MM.1S (cell line): ENCODE measurements around the gene ARRDC1.

Experiments
- DNase-seq: peaks from one replicate; pipeline ENCODE4 v3.0.0-alpha.2; 2015
- H2AFZ ChIP-seq: fragments of 300-600 bp; sonication (generic); 2 replicates; pipeline ENCODE4 v1.6.0; 2016; ENCODE audit warnings: antibody characterized with exemption, low read length
- H3F3A ChIP-seq: fragments of 300-600 bp; sonication (generic); 2 replicates; pipeline ENCODE4 v1.6.1; 2016; ENCODE audit warnings: mild to moderate bottlenecking, antibody characterized with exemption, low read length, moderate library complexity, mixed read lengths; ENCODE audit not compliant: insufficient read depth
- H3K27ac ChIP-seq: fragments of 300-600 bp; sonication (generic); 2 replicates; pipeline ENCODE4 v1.5.1; 2016; ENCODE audit warnings: mild to moderate bottlenecking, low read length
- H3K27me3 ChIP-seq: fragments of 300-600 bp; sonication (generic); replicated peaks from 2 replicates; pipeline ENCODE4 v1.6.0; 2016; ENCODE audit warnings: low read length; ENCODE audit not compliant: insufficient read depth
- H3K36me3 ChIP-seq: fragments of 300-600 bp; sonication (generic); replicated peaks from 2 replicates; pipeline ENCODE4 v1.6.1; 2016; ENCODE audit warnings: mild to moderate bottlenecking, low read length, mixed read lengths; ENCODE audit not compliant: insufficient read depth
- H3K4me1 ChIP-seq: fragments of 300-600 bp; sonication (generic); 2 replicates; pipeline ENCODE4 v1.6.1; 2016; ENCODE audit warnings: low read length, mixed read lengths
- H3K4me2 ChIP-seq: fragments of 300-600 bp; sonication (generic); 2 replicates; pipeline ENCODE4 v1.6.0; 2016; ENCODE audit warnings: low read depth, low read length
- H3K4me3 ChIP-seq: fragments of 300-600 bp; sonication (generic); 2 replicates; pipeline ENCODE4 v1.5.1; 2016; ENCODE audit warnings: low read length, mixed read lengths
- H3K79me2 ChIP-seq: fragments of 300-600 bp; sonication (generic); 2 replicates; pipeline ENCODE4 v1.6.1; 2016; ENCODE audit warnings: mixed run types, low read length, mixed read lengths
- H3K9ac ChIP-seq: fragments of 300-600 bp; sonication (generic); 2 replicates; pipeline ENCODE4 v1.6.1; 2016; ENCODE audit warnings: low read length, mixed read lengths
- H3K9me2 ChIP-seq: fragments of 300-600 bp; sonication (generic); replicated peaks from 2 replicates; pipeline ENCODE4 v1.6.1; 2016; ENCODE audit warnings: mild to moderate bottlenecking, low read length, mixed read lengths; ENCODE audit not compliant: insufficient read depth
- H3K9me3 ChIP-seq: fragments of 300-600 bp; sonication (generic); replicated peaks from 2 replicates; pipeline ENCODE4 v1.6.1; 2016; ENCODE audit warnings: mild to moderate bottlenecking, low read length, mixed read lengths; ENCODE audit not compliant: insufficient read depth
- H4K20me1 ChIP-seq: fragments of 300-600 bp; sonication (generic); 2 replicates; pipeline ENCODE4 v1.6.1; 2016; ENCODE audit warnings: mild to moderate bottlenecking, low read length, moderate library complexity, mixed read lengths; ENCODE audit not compliant: insufficient read depth
- EZH2 ChIP-seq: fragments of 300-600 bp; sonication (generic); optimal IDR thresholded peaks from 2 replicates; pipeline ENCODE3; 2017; ENCODE audit warnings: low read depth, mild to moderate bottlenecking, antibody characterized with exemption, low read length, mixed read lengths
- EZH2phosphoT487 ChIP-seq: fragments of 300-600 bp; sonication (generic); IDR thresholded peaks from 2 replicates; pipeline ENCODE4 v1.6.1; 2018; ENCODE audit warnings: antibody characterized with exemption, low read length
- TF ChIP-seq, protein P1 (sequence below): fragments of 300-600 bp; sonication (generic); IDR thresholded peaks from 2 replicates; pipeline ENCODE4 v1.5.1; 2016; ENCODE audit warnings: antibody characterized with exemption, low read length, mixed read lengths

Gene ARRDC1

DNA sequence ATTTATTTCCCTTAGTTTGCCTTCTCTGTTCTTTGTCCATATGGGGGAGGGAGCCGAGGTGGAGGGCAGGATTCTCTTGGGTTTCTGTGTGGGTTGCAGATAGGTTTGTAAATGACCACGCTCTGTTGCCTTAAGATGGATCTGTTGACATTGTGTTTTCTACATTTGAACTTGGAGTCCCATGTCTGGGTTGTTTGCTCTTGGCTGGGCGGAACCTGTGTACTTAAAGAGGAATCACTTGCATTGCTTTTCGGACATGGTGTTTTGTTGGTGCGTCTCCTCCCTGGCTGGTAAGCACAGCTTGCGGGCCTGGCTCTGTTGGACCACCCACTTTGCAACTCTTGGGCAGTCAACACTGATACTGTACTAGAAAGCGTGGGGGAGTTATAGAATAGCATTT, 59.2 kb downstream of the ARRDC1 start:
- Histone ChIP-seq H3K9me3 (no peaks in the 10 kb centered on the region), H2AFZ (no peak overlapping the region), H3K36me3 (0 out of 2 replicates have a peak, but pooled peaks cover 4% of the 10 kb centered on the region), H4K20me1 (no peaks in the 10 kb centered on the region), H3K27ac (no peak overlapping the region), H3K9me2 (no peaks in the 10 kb centered on the region), H3F3A (peaks cover 20% of the 10 kb centered on the region), H3K9ac (no peak overlapping the region), H3K4me3 (no peak overlapping the region), H3K27me3 (no peaks in the 10 kb centered on the region), H3K79me2 (peaks cover 93% of the 10 kb centered on the region), H3K4me1 (peaks cover 27% of the 10 kb centered on the region), H3K4me2 (no peak overlapping the region)
- TF ChIP-seq EZH2 (no peak), EZH2phosphoT487 (no peak)
- TF ChIP-seq, protein P1, sequence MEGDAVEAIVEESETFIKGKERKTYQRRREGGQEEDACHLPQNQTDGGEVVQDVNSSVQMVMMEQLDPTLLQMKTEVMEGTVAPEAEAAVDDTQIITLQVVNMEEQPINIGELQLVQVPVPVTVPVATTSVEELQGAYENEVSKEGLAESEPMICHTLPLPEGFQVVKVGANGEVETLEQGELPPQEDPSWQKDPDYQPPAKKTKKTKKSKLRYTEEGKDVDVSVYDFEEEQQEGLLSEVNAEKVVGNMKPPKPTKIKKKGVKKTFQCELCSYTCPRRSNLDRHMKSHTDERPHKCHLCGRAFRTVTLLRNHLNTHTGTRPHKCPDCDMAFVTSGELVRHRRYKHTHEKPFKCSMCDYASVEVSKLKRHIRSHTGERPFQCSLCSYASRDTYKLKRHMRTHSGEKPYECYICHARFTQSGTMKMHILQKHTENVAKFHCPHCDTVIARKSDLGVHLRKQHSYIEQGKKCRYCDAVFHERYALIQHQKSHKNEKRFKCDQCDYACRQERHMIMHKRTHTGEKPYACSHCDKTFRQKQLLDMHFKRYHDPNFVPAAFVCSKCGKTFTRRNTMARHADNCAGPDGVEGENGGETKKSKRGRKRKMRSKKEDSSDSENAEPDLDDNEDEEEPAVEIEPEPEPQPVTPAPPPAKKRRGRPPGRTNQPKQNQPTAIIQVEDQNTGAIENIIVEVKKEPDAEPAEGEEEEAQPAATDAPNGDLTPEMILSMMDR = no peak
- no peak for DNase-seq
